Measurements from ENCODE around the gene MAEA. TPM values are rescaled to one million over a fixed set of nuclear protein-coding genes. Genes with fewer than 3 reads are reported as not detected.

The MAEA gene
- total and polyA plus RNA-seq, 9 of the 15 experiments (the other 6 are each of a cell fraction or from before 2014, with no cell fraction given), result 2.1 to 86.5 (median 45.0) TPM

DNA sequence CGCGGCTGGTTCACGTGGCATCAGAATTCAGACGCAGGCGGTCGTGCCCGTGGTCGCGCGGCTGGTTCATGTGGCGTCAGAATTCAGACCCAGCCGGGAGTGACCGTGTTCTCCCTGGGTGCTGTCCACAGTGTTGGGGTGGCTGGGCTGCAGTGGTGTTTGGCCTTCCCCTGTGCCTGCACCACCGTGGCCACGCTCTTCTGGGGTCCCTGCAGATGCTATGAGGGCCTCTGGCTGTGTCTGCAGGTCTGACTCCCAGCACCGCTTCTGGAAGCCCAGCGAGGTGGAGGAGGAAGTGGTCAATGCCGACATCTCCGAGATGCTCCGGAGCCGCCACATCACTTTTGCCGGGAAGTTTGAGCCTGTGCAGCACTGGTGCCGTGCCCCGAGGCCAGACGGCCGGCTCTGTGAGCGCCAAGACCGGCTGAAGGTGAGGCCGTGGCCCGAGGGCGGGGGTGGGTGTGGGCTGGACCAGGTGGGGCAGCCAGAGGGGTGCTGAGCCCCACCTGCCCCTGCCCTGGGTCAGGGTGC lies 90.2 kb downstream of the MAEA start (continued):
- TF ChIP-seq, protein P1, sequence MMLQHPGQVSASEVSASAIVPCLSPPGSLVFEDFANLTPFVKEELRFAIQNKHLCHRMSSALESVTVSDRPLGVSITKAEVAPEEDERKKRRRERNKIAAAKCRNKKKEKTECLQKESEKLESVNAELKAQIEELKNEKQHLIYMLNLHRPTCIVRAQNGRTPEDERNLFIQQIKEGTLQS (IDR thresholded peaks at IDR 0.05), result no peak
- TF ChIP-seq, protein P1 (CRISPR knock-in tag; conservative IDR thresholded peaks at IDR 0.05), result no peak
- TF ChIP-seq MBD2 (IDR thresholded peaks at IDR 0.05; ENCODE audit: borderline replicate concordance, low read depth), result no peak
- TF ChIP-seq YBX1 (IDR thresholded peaks at IDR 0.05), result no peak

DNA sequence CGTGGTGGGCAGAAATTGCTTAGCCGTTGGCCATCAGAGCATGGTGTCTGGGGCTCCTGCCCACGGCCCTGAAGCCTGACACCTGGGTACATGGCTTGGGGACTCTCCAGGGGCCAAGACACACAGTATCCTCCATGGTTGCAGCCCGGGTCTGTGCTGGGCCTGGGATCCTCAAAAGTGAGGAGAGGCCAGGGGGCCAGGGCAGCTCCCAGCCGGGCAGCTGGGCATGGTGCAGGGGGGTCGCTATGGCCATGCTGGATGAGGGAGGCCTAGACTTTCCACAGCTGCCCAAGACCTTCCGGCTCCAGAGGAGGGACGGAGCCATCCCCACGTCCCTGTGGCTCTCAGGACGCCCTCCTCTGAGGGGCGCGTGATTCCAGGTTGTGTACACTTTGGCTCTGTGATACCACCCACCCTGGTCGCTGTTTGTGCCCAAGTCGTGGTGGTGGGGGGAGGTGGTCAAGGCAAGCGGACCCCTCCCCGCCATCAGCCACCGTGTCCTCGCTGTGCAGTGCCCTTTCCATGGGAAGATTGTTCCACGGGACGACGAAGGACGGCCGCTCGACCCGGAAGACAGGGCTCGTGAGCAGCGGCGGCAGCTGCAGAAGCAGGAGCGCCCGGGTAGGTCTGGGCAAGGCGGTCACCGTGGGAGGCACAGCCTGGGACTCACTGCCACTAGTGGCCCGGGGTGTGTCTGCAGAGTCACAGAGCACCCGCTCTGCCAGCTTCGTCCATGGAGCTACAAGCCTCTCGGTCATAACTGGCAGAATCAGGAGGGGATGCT lies 90.9 kb downstream of the MAEA start:
- 77% methylated on average over 26 of the region's 36 CpGs for WGBS (ENCODE audit: insufficient coverage, low coverage, missing lambda C conversion rate)
- Histone ChIP-seq H3K4me2 (ENCODE audit: insufficient read depth, low read length) (no peak overlapping the region), H3K4me1 (replicated peaks in 1 of 2; ENCODE audit: control insufficient read depth in 2 of 2, insufficient read depth in 2 of 2, low read length in 2 of 2) (peaks cover 0 to 15% of the 10 kb centered on the region in 2 experiments; a peak in 2 of 5 replicates), H2AFZ (ENCODE audit: low read depth, low read length) (no peak overlapping the region), H3K9ac (ENCODE audit: insufficient read depth in 1 of 2, low read depth in 2 of 2, low read length in 2 of 2) (no peak overlapping the region), H3K27ac (ENCODE audit: extremely low read depth, low read depth, low read length) (no peak overlapping the region), H3K36me3 (ENCODE audit: control insufficient read depth, insufficient read depth, low read length) (no peaks in the 10 kb centered on the region), H3K4me3 (no peak overlapping the region), H3K9me3 (replicated peaks; ENCODE audit: control insufficient read depth, insufficient read depth, low read depth, low read length) (no peaks in the 10 kb centered on the region), H3K27me3 (ENCODE audit: control insufficient read depth in 2 of 2, insufficient read depth in 2 of 2, low read length in 2 of 2) (no peaks in the 10 kb centered on the region), H4K20me1 (replicated peaks; ENCODE audit: control insufficient read depth, insufficient read depth, low read length) (no peaks in the 10 kb centered on the region), H3K79me2 (ENCODE audit: control insufficient read depth, insufficient read depth, low read length) (no peaks in the 10 kb centered on the region), H3K9me1 (ENCODE audit: control insufficient read depth, insufficient read depth, low read length) (no peaks in the 10 kb centered on the region)
- TF ChIP-seq, protein P2, sequence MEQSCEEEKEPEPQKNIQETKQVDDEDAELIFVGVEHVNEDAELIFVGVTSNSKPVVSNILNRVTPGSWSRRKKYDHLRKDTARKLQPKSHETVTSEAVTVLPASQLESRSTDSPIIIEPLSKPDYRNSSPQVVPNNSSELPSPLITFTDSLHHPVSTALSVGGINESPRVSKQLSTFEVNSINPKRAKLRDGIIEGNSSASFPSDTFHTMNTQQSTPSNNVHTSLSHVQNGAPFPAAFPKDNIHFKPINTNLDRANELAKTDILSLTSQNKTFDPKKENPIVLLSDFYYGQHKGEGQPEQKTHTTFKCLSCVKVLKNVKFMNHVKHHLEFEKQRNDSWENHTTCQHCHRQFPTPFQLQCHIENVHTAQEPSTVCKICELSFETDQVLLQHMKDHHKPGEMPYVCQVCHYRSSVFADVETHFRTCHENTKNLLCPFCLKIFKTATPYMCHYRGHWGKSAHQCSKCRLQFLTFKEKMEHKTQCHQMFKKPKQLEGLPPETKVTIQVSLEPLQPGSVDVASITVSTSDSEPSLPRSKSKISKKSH (CRISPR knock-in tag; IDR thresholded peaks at IDR 0.05), result no peak
- TF ChIP-seq MAFF (IDR thresholded peaks at IDR 0.05; ENCODE audit: low read length) (no peak), SETDB1 (IDR thresholded peaks at IDR 0.05; ENCODE audit: low read length) (no peak), IFI16 (CRISPR knock-in tag; IDR thresholded peaks at IDR 0.05) (no peak), PRMT5 (CRISPR knock-in tag; IDR thresholded peaks at IDR 0.05) (no peak), ATF7 (IDR thresholded peaks at IDR 0.05) (no peak), JUND (IDR thresholded peaks at IDR 0.05; ENCODE audit: borderline replicate concordance, low read depth, low read length) (no peak), JUND (tag; IDR thresholded peaks at IDR 0.05; ENCODE audit: borderline replicate concordance, low read depth, low read length) (no peak), SOX6 (IDR thresholded peaks at IDR 0.05) (no peak), C11orf30 (IDR thresholded peaks at IDR 0.05; ENCODE audit: low read depth) (no peak)
- TF ChIP-seq, protein P3, sequence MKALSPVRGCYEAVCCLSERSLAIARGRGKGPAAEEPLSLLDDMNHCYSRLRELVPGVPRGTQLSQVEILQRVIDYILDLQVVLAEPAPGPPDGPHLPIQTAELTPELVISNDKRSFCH (CRISPR knock-in tag; IDR thresholded peaks at IDR 0.05), result no peak
- TF ChIP-seq, protein P3 (tag; IDR thresholded peaks at IDR 0.05), result no peak
- ChIA-PET CTCF (ENCODE audit: low intra/inter-chr PET ratio) (no interaction called here), POLR2A (no interaction called here)
- no TSS peak for BruUV-seq (replicated peaks)
- in situ Hi-C loops (cut with MboI), result no loop called here
- intact Hi-C loops (cut with micrococcal nuclease), result no loop called here
- no peak for DNase-seq (ENCODE audit: extremely low read depth in 1 of 4, low spot score in 3 of 4)
- no peak for ATAC-seq
- FAIRE-seq, result no peak
